ENCODE data around the gene MAP3K20. TPM values are rescaled to one million over a fixed set of nuclear protein-coding genes. Genes with fewer than 3 reads are reported as not detected.

MAP3K20 gene
- total and polyA plus RNA-seq, 4 donors: 25.6 to 109 (median 56.5) TPM

DNA sequence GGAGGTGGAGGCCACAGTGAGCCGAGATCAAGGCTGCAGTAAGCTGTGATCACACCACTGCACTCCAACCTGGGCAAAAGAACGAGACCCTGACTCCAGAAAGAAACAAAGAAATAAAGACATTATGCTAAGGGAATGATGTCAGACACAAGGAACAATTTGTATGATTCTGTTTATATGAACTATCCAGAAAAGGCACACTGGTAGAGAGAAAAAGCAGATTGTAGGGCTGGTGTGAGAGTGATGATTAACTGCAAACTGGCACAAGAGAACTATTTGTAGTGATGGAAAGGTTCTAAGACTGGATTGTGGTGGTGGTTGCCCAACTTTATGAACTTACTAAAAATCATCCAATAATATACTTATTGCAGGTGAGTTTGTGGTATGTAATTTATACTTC is 106.3 kb downstream of the MAP3K20 start:
- Histone ChIP-seq H3K9me3 (ENCODE audit: control insufficient read depth, low read length) (no peaks in the 10 kb centered on the region), H3K27ac (ENCODE audit: low read depth in 1 of 2, low read length in 2 of 2) (no peak overlapping the region), H3K36me3 (ENCODE audit: control insufficient read depth in 1 of 2, insufficient read depth in 2 of 2, low read length in 1 of 2) (no peaks in the 10 kb centered on the region), H3K4me1 (ENCODE audit: control insufficient read depth in 1 of 2, insufficient read depth in 2 of 2, low read length in 2 of 2) (peaks cover 0 to 2% of the 10 kb centered on the region in 2 donors), H3K27me3 (ENCODE audit: control insufficient read depth in 1 of 2, insufficient read depth in 2 of 2, low read length in 1 of 2) (no peaks in the 10 kb centered on the region), H3K4me3 (ENCODE audit: low read length in 2 of 2) (no peak overlapping the region)
- ATAC-seq (ENCODE audit: low FRiP score) (no peak), DNase-seq (no peak)
- intact Hi-C loops (cut with DNase I): loop anchor here in 1 of 2 donors (10.0 kb wide), 1 partner anchor 57 kb away; no protein-coding TSS in a partner anchor
- 87 to 95% methylated on average over 2 of the region's 2 CpGs for WGBS, 2 donors

DNA sequence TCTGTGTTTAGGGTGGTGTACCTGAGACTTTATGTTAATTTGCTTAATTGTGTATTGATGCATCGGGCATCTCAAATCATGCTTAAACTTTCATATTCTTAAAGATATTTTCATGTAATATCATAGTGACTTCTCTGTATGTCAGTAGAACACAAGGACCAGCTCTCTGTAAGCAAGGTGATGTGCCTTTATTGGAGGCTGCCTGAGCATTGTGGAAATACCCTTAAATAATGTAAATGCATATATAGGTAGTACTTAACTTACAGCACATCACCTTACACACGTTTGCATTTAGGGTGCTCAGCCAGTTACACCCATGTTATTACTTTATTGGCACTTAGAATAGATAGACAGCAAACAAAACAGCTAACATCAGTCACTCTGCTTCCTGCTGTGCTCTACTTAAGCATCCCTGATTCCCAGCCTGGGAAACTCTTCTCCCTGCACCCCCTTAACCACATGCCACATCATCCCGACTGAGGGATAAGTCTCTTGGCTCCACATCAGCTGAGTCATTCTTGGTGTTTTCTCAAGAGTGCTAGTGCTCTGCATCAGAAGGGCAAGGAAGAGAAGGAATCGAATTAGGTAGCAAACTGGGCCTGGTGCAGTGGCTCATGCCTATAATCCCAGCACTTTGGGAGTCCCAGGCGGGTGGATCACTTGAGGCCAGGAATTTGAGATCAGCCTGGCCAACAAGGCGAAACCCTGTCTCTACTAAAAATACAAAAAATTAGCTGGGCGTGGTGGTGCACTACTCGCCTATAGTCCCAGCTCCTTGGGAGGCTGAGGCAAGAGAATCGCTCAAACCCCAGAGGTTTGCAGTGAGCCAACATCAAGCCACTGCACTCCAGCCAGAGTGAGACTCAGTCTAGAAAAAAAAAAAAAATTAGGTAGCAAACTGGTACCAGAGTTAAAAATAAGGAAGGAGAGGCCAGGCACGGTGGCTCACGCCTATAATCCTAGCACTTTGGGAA is 108.7 kb downstream of the MAP3K20 start:
- DNase-seq (peak; percentile 69 to 75), ATAC-seq (ENCODE audit: low FRiP score) (peak; percentile 89)
- H3K4me3 ChIP-seq (ENCODE audit: low read length in 2 of 2): no peak overlapping the region
- no peaks in the 10 kb centered on the region for H3K9me3 ChIP-seq (ENCODE audit: control insufficient read depth, low read length)
- no peaks in the 10 kb centered on the region for H3K36me3 ChIP-seq (ENCODE audit: control insufficient read depth in 1 of 2, insufficient read depth in 2 of 2, low read length in 1 of 2)
- peak overlapping the region; percentile 80 to 82 for H3K27ac ChIP-seq (ENCODE audit: low read depth in 1 of 2, low read length in 2 of 2)
- intact Hi-C loops (cut with DNase I): loop anchor here in 1 of 2 donors (10.0 kb wide), 1 partner anchor 60 kb away; no protein-coding TSS in a partner anchor
- H3K27me3 ChIP-seq (ENCODE audit: control insufficient read depth in 1 of 2, insufficient read depth in 2 of 2, low read length in 1 of 2): no peaks in the 10 kb centered on the region
- H3K4me1 ChIP-seq (ENCODE audit: control insufficient read depth in 1 of 2, insufficient read depth in 2 of 2, low read length in 2 of 2): peaks cover 3 to 4% of the 10 kb centered on the region in 2 donors
- WGBS, 2 donors: 24 to 27% methylated on average over 11 of the region's 11 CpGs

DNA sequence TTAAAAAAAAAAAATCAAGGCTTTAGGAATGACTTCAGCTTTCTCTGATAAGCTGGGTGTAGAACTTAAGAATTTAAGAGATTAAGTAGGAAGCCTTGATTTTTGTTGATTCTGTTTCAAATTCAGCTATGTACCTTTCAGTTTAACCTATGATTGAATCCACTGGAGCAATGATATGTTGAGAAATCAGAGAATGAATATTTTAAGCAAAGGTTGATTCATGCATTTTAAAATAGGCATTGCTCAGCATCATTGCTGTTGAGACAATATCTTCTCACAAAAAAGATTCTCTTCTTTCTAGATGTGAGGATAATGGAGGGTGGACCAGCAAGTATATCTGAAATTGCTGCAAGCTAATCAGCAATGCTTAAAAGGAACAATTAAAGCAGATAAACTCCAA is 109.8 kb downstream of the MAP3K20 start:
- H3K36me3 ChIP-seq (ENCODE audit: control insufficient read depth in 1 of 2, insufficient read depth in 2 of 2, low read length in 1 of 2): no peaks in the 10 kb centered on the region
- intact Hi-C loops (cut with DNase I): loop anchor here in 1 of 2 donors (10.0 kb wide), 1 partner anchor 61 kb away; no protein-coding TSS in a partner anchor
- no peak for DNase-seq
- no peaks in the 10 kb centered on the region for H3K27me3 ChIP-seq (ENCODE audit: control insufficient read depth in 1 of 2, insufficient read depth in 2 of 2, low read length in 1 of 2)
- H3K9me3 ChIP-seq (ENCODE audit: control insufficient read depth, low read length): no peaks in the 10 kb centered on the region
- peaks cover 3 to 4% of the 10 kb centered on the region in 2 donors for H3K4me1 ChIP-seq (ENCODE audit: control insufficient read depth in 1 of 2, insufficient read depth in 2 of 2, low read length in 2 of 2)
- H3K27ac ChIP-seq (ENCODE audit: low read depth in 1 of 2, low read length in 2 of 2): peak overlapping the region in 1 of 2 donors; percentile 82
- H3K4me3 ChIP-seq (ENCODE audit: low read length in 2 of 2): no peak overlapping the region
- no peak for ATAC-seq (ENCODE audit: low FRiP score)

DNA sequence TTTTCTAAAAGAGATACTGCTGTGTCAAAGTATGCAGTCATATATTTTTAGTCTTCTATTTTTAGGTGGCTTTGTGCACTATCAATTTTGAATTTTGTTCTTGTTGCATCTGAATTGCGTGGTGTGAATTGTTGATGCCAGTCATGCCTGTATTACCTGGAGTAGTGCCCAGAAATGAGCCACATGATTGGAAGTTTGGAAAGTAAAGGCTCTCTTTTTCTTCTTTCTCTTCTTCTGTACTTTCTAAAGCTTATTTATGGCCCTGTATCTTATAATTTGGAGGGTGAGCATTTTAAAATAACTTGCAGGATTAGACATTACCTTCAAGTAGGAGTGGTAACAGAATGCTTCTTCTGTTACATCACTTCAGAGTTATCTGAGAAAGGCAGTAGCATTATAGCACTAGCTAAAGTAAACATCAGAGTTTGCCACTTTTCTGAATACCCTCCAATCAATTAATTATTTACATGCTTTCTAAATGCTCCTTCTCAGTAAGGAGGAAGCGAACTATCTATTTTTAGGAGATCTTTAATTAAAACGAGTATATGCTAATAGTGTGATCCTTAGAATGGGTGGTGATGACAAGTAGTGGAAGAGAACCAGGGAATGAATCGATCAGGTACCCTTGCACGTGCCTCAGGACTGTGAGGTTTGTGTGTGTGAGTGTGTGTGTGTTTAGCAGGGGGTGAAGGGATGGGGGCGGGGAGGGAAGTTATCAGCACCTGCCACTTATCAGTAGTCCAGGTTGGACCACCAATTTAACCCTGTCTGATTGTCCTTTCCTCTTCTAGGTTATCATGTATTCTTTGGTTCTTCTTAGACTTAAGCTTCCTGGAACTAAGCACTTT is 112.5 kb downstream of the MAP3K20 start:
- DNase-seq (no peak), ATAC-seq (ENCODE audit: low FRiP score) (no peak)
- 43 to 46% methylated on average over 6 of the region's 6 CpGs for WGBS, 2 donors
- Histone ChIP-seq H3K4me3 (ENCODE audit: low read length in 2 of 2) (no peak overlapping the region), H3K9me3 (ENCODE audit: control insufficient read depth, low read length) (no peaks in the 10 kb centered on the region), H3K4me1 (ENCODE audit: control insufficient read depth in 1 of 2, insufficient read depth in 2 of 2, low read length in 2 of 2) (peaks cover 5 to 11% of the 10 kb centered on the region in 2 donors), H3K36me3 (ENCODE audit: control insufficient read depth in 1 of 2, insufficient read depth in 2 of 2, low read length in 1 of 2) (no peaks in the 10 kb centered on the region), H3K27ac (ENCODE audit: low read depth in 1 of 2, low read length in 2 of 2) (peak overlapping the region; percentile 76 to 96), H3K27me3 (ENCODE audit: control insufficient read depth in 1 of 2, insufficient read depth in 2 of 2, low read length in 1 of 2) (no peaks in the 10 kb centered on the region)
- intact Hi-C loops (cut with DNase I): loop anchor here in 1 of 2 donors (10.0 kb wide), 1 partner anchor 63 kb away; no protein-coding TSS in a partner anchor

DNA sequence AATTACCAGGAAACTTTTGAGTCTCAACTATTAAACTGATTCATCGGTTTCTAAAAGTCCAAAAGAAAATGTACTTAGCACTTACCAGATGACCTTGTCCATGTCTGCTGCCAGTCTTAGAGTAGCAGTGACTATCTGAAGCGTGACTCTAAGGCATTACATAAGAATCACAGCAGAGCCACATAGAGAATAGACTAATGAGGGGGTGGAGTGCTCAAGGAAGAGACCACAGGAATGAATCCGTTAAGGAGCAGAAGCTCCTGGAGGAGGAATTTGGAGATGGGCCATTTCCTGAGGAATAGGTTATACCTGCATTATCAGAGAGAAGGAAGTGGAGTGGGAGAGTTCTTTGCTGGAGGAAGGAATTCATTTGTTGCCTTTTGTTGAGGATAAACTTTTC is 116.0 kb downstream of the MAP3K20 start:
- intact Hi-C loops (cut with DNase I): no loop called here
- ATAC-seq (ENCODE audit: low FRiP score): peak; percentile 24
- no peak overlapping the region for H3K27ac ChIP-seq (ENCODE audit: low read depth in 1 of 2, low read length in 2 of 2)

DNA sequence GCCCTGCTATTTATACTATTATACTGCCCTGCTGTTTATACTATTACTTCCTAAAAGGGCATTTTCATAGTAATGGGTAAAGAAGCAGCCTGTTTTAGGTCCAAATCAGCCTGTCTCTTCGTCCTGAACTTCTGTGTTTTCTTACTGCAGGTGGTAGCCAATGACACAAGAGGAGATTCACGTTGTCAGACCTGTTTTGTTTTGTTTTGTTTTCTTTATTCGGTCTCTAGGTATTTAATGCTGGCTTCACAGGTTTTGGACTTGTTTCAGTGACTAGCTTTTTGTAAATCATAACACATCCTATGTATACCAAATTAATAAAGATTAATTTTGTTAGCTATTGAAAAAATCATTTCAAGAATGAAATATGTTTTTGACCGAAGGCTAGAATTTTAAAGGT is 116.4 kb downstream of the MAP3K20 start:
- intact Hi-C loops (cut with DNase I): no loop called here
- ATAC-seq (ENCODE audit: low FRiP score): no peak
- Histone ChIP-seq H3K36me3 (ENCODE audit: control insufficient read depth in 1 of 2, insufficient read depth in 2 of 2, low read length in 1 of 2) (no peaks in the 10 kb centered on the region), H3K4me3 (ENCODE audit: low read length in 2 of 2) (no peak overlapping the region), H3K27ac (ENCODE audit: low read depth in 1 of 2, low read length in 2 of 2) (no peak overlapping the region), H3K9me3 (ENCODE audit: control insufficient read depth, low read length) (no peaks in the 10 kb centered on the region), H3K4me1 (ENCODE audit: control insufficient read depth in 1 of 2, insufficient read depth in 2 of 2, low read length in 2 of 2) (peaks cover 5 to 17% of the 10 kb centered on the region in 2 donors), H3K27me3 (ENCODE audit: control insufficient read depth in 1 of 2, insufficient read depth in 2 of 2, low read length in 1 of 2) (no peaks in the 10 kb centered on the region)
- no peak for DNase-seq
- WGBS, 2 donors: 70 to 77% methylated on average over 4 of the region's 4 CpGs

More for the DNA sequence above, 116.0 kb downstream of the MAP3K20 start:
- Histone ChIP-seq H3K4me1 (ENCODE audit: control insufficient read depth in 1 of 2, insufficient read depth in 2 of 2, low read length in 2 of 2) (peaks cover 5 to 17% of the 10 kb centered on the region in 2 donors), H3K36me3 (ENCODE audit: control insufficient read depth in 1 of 2, insufficient read depth in 2 of 2, low read length in 1 of 2) (no peaks in the 10 kb centered on the region), H3K4me3 (ENCODE audit: low read length in 2 of 2) (no peak overlapping the region), H3K9me3 (ENCODE audit: control insufficient read depth, low read length) (no peaks in the 10 kb centered on the region), H3K27me3 (ENCODE audit: control insufficient read depth in 1 of 2, insufficient read depth in 2 of 2, low read length in 1 of 2) (no peaks in the 10 kb centered on the region)
- 71 to 72% methylated on average over 3 of the region's 3 CpGs for WGBS, 2 donors
- no peak for DNase-seq

DNA sequence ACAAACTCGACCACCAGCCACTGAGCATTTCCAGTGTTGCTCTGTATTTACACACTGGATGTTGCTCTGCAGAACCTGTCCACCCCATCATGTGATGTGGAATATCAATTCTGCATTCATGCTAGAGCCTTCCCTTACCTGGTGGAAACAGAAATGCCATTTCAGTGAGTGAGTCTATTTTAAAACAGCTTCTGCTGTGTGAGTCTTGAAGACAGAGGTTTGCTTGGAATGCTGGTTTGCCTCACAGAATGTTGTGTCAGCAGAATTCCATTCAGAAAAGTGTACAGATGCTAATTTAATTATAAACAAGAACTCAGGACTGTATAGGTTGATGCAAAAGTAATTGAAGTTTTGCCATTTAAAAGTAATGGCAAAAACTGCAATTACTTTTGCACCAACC is 118.3 kb downstream of the MAP3K20 start:
- no peaks in the 10 kb centered on the region for H3K27me3 ChIP-seq (ENCODE audit: control insufficient read depth in 1 of 2, insufficient read depth in 2 of 2, low read length in 1 of 2)
- ATAC-seq (ENCODE audit: low FRiP score): no peak
- H3K36me3 ChIP-seq (ENCODE audit: control insufficient read depth in 1 of 2, insufficient read depth in 2 of 2, low read length in 1 of 2): peaks cover 0 to 4% of the 10 kb centered on the region in 2 donors
- no peak for DNase-seq
- H3K9me3 ChIP-seq (ENCODE audit: control insufficient read depth, low read length): no peaks in the 10 kb centered on the region
- intact Hi-C loops (cut with DNase I): no loop called here
- H3K4me3 ChIP-seq (ENCODE audit: low read length in 2 of 2): no peak overlapping the region
- H3K4me1 ChIP-seq (ENCODE audit: control insufficient read depth in 1 of 2, insufficient read depth in 2 of 2, low read length in 2 of 2): peaks cover 3 to 14% of the 10 kb centered on the region in 2 donors
- WGBS, 2 donors: 96 to 97% methylated on average over 1 of the region's 1 CpG
- no peak overlapping the region for H3K27ac ChIP-seq (ENCODE audit: low read depth in 1 of 2, low read length in 2 of 2)

DNA sequence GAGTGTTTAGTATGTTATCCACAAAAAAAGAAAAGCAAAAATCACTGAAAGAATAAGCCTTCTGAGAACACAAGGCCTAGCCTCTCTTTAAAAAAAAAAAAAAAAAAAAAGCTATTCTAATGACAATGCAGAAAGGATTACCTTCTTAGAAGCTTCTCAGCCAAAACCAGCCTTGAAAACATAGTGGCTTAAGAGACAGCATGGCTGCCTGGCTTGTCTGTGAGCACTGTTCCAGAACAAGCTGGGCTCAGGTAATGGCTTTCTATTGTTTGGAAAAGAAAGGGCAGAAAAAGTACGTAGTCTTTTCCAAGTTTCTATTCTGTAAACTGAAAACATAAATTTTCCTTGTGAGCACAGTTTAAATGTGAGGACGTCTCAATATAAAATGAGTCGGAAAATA is 119.5 kb downstream of the MAP3K20 start:
- peak overlapping the region; percentile 36 to 43 for H3K27ac ChIP-seq (ENCODE audit: low read depth in 1 of 2, low read length in 2 of 2)
- no peaks in the 10 kb centered on the region for H3K27me3 ChIP-seq (ENCODE audit: control insufficient read depth in 1 of 2, insufficient read depth in 2 of 2, low read length in 1 of 2)
- no peak overlapping the region for H3K4me3 ChIP-seq (ENCODE audit: low read length in 2 of 2)
- 4 to 7% methylated on average over 3 of the region's 3 CpGs for whole genome bisulfite sequencing, 2 donors
- no peak for DNase-seq
- H3K9me3 ChIP-seq (ENCODE audit: control insufficient read depth, low read length): no peaks in the 10 kb centered on the region
- peaks cover 3 to 14% of the 10 kb centered on the region in 2 donors for H3K4me1 ChIP-seq (ENCODE audit: control insufficient read depth in 1 of 2, insufficient read depth in 2 of 2, low read length in 2 of 2)
- intact Hi-C loops (cut with DNase I): loop anchor here (5.0 kb wide), 1 partner anchor 33 kb away; no protein-coding TSS in a partner anchor
- ATAC-seq (ENCODE audit: low FRiP score): no peak
- H3K36me3 ChIP-seq (ENCODE audit: control insufficient read depth in 1 of 2, insufficient read depth in 2 of 2, low read length in 1 of 2): peaks cover 0 to 4% of the 10 kb centered on the region in 2 donors

All from aorta (tissue), 5 donors.